ENCODE data around the gene PGLYRP3.

Gene PGLYRP3

GRCh38 chr1:153312570-153313186 is at the start of gene PGLYRP3:
TSS of gene PGLYRP3 (minus strand) at chr1:153312952. CDS start at chr1:153310665, 2,287 bp downstream.
- TF ChIP-seq CTCF (IDR thresholded peaks at IDR 0.05; ENCODE audit: insufficient read depth, low read depth, low read length, missing control alignments): no peak

GRCh38 chr1:153362187-153362775 is 49.5 kb upstream of the PGLYRP3 start:
- no peak for DNase-seq (ENCODE audit: low read depth)

More at GRCh38 chr1:153312570-153313186, at the start of gene PGLYRP3:
- DNase-seq (ENCODE audit: low read depth): peak; percentile 74
- peak within 1 kb of the TSS; percentile 50 for H3K4me3 ChIP-seq (ENCODE audit: low read length)

GRCh38 chr1:153361480-153362109 is 48.8 kb upstream of the PGLYRP3 start:
- no peak overlapping the region for H3K4me3 ChIP-seq (ENCODE audit: low read length)
- peak; percentile 51 for DNase-seq (ENCODE audit: low read depth)
- no peak for TF ChIP-seq CTCF (IDR thresholded peaks at IDR 0.05; ENCODE audit: insufficient read depth, low read depth, low read length, missing control alignments)

More at GRCh38 chr1:153362187-153362775, 49.5 kb upstream of the PGLYRP3 start:
- H3K4me3 ChIP-seq (ENCODE audit: low read length): no peak overlapping the region
- no peak for TF ChIP-seq CTCF (IDR thresholded peaks at IDR 0.05; ENCODE audit: insufficient read depth, low read depth, low read length, missing control alignments)

GRCh38 chr1:153360592-153361479 is 48.1 kb upstream of the PGLYRP3 start:
- no peak overlapping the region for H3K4me3 ChIP-seq (ENCODE audit: low read length)
- peak; percentile 68 for DNase-seq (ENCODE audit: low read depth)
- no peak for TF ChIP-seq CTCF (IDR thresholded peaks at IDR 0.05; ENCODE audit: insufficient read depth, low read depth, low read length, missing control alignments)

GRCh38 chr1:153360190-153360589 is 47.4 kb upstream of the PGLYRP3 start:
- TF ChIP-seq CTCF (IDR thresholded peaks at IDR 0.05; ENCODE audit: insufficient read depth, low read depth, low read length, missing control alignments): no peak
- peak; percentile 58 for DNase-seq (ENCODE audit: low read depth)
- no peak overlapping the region for H3K4me3 ChIP-seq (ENCODE audit: low read length)

GRCh38 chr1:153359241-153359640 is 46.5 kb upstream of the PGLYRP3 start:
- no peak for TF ChIP-seq CTCF (IDR thresholded peaks at IDR 0.05; ENCODE audit: insufficient read depth, low read depth, low read length, missing control alignments)
- peak; percentile 55 for DNase-seq (ENCODE audit: low read depth)

More at GRCh38 chr1:153359241-153359640, 46.5 kb upstream of the PGLYRP3 start:
- H3K4me3 ChIP-seq (ENCODE audit: low read length): no peak overlapping the region
